ENCODE data around the gene IZUMO1.
"Not testable (repeated sequence)": the region's sequence is repeated elsewhere in the genome, so short reads cannot be mapped to it uniquely, and the experiment has no call there.

The IZUMO1 gene

DNA sequence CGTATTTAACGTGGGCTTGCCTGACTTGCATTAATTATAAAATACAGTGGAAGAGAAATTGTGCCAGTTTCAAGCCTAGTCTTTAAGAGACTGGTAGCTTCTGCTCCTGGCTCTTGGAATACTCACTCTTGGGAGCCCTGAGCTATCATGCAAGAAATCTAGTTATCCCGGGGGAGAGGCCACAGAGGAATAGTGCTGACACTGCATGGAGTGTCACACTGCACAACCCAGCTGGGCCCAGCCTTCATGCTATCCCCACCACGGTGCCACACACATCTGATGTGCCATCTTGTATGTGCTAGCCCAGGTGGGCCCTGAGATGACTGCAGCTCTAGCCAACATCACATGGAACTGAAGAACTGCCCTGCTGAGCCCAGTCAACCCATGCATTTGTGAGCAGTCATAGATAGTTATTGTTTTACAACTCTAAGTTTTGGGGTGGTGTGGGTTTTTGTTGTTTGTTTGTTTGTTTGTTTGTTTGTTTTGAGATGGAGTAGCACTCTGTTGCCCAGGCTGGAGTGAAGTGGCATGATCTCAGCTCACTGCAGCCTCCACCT, 35.5 kb downstream of the IZUMO1 start:
- DNase-seq: no peak

DNA sequence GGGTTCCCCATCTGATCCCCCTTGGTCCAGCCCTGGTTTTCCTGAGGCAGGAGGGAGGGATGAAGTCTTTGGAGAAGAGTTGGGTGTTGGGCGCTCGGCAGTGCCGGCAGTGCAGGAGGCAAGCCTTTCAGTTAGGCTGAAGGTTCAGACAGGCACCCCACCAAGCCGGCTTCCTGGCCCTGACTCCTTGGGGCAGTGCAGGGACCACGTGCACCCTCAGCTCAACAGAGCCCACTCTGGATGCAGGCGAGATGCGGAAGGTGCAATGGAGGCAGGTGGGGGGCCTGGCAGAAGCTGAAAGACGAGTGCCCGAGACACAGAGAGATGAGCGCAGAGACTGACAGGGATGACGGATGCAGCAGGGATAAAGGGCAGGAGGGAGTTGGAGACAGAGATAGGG, 38.2 kb downstream of the IZUMO1 start:
- DNase-seq: no peak

DNA sequence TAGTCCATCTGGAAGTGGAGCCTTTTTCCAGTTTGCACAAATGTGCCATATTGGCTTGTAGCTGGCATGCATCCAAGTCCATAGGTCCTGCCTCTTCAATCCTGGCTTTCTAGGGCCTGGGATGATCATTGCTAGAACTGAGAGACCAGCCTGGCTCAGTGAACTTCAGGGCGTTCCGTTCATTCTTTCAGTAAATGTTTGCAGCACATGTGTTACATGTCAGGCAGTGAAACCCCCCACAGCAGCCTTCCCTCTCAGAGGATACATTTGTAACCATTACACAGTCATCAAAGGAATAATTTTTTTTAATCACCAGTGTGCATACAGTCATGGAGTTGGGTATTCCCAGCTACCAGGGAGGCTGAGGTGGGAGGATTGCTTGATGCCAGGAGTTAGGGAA, 41.3 kb downstream of the IZUMO1 start:
- DNase-seq: no peak

DNA sequence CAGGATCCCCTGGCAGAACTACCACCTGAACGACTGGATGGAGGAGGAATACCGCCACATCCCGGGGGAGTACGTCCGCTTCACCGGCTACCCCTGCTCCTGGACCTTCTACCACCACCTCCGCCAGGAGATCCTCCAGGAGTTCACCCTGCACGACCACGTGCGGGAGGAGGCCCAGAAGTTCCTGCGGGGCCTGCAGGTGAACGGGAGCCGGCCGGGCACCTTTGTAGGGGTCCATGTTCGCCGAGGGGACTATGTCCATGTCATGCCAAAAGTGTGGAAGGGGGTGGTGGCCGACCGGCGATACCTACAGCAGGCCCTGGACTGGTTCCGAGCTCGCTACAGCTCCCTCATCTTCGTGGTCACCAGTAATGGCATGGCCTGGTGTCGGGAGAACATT, 43.4 kb downstream of the IZUMO1 start:
- DNase-seq: no peak

DNA sequence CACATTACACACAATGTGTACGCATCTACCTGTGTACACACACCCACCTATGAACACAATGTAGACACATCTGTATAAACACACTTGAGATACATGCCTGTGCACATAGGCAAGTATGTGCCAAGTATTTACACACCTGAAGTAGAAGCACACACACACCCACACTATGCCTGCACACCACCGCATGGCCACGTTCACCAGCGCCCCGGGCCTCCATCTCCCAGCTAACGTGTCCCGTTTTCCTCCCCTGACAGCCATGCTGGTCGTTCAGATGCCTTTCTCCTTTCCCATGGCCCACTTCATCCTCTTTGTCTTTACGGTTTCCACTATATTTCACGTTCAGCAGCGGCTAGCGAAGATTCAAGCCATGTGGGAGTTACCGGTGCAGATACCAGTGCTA, 44.0 kb downstream of the IZUMO1 start:
- no peak for DNase-seq

GRCh38 chr19:48698046-48698445, 48.7 kb downstream of the IZUMO1 start:
- no peak for DNase-seq

- DNase-seq: no peak
Observed at GRCh38 chr19:48696353-48697010, 50.2 kb downstream of the IZUMO1 start.

DNA sequence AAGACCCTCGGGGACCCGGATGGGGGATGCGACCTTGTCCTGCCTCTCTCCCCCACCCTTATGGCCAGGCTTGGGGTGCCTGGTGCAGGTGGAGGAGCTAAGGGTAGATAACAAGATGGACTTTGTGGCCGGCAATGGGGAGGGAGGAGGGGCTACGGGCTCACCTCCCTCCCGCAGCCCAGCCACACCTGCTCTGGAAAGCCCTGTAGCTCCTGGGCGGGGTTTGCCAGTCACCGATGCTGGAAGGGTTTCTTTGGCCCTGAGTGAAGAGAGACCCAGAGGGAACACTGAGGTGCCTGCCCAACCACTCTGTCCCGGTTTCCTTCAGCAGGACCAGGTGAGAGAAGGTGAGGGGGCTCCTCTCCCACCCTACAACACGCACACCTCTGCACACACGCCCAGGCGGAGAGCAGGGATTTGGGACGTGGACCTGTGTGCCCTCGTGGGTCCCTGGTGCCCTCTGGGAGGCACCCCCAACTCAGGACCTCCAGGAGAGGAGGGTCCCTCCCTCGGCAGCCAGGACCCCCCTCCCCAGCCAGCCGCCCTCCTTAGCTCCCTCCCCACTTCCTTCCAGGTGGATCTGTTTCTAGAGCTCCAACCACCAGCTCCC, 50.9 kb downstream of the IZUMO1 start, which contains the start of gene FUT2:
Gene FUT2, plus strand, starts transcription at position 229 of the 610 bp plus-strand sequence. CDS start 6,986 bp downstream, outside the sequence.
- no peak for DNase-seq

DNA sequence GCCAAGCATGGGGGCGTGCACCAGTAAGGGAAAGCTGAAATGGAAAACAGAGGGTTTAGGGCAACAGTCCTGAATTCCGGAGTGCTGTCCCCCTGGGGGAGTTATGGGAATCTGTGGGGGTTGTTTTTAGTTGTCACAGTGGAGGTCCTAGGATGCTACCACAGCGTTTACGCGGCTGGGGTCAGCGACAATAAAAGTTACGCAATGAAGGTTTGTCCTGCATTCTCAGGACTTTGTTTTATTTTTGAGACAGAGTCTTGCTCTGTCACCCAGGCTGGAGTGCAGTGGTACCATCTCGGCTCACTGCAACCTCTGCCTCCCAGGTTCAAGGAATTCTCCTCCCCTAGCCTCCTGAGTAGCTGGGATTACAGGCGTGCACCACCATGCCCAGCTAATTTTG, 53.1 kb downstream of the IZUMO1 start:
- DNase-seq: not testable (repeated sequence)
